ENCODE measurements around the gene PDGFC.

- no peak for TF ChIP-seq EZH2 (IDR thresholded peaks at IDR 0.05; ENCODE audit: low read depth)
- no peak for TF ChIP-seq CTCF (conservative IDR thresholded peaks at IDR 0.05)
These were observed 27.5 kb upstream of the PDGFC start for GRCh38 chr4:156999175-156999517.

Data from PC-9 (cell line).